T-helper 9 cell (primary cell): ENCODE data around the gene PTPMT1.
"Not testable (repeated sequence)": the region's sequence is repeated elsewhere in the genome, so short reads cannot be mapped to it uniquely, and the experiment has no call there.

Experiments used
- DNase-seq: peaks from one replicate; pipeline ENCODE4 v3.0.0-alpha.2; 2020

PTPMT1 gene

DNA sequence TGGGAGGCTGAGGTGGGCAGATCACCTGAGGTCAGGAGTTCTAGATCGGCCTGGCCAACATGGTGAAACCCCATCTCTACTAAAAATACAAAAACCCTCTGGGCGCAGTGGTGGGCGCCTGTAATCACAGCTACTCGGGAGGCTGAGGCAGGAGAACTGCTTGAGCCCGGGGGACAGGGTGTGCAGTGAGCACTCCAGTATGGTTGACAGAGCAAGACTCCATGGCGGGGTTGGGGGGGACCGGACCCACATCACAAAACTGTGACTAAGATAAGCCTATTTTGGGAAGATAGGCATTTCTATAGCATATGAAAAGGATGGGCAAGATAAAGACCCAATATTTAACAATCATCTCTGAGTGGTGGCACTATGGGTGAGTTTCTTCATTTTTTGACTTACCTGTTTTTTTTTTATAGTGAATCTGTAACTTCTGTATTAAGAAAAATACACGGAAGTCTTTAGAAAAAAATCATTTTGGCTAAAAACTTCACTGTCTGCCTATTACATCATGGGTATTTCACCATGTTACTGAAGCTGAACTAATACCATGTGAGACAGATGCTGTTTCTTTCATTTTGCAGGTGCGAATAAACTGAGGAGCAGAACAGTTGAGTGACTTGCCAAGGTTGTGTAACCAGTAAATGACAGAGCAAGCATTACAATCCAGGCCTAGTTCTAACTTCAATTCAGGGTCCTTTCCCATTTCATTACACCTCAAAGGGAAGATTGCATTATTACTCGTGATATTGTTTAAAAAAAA is 14.9 kb upstream of the PTPMT1 start:
- no peak for DNase-seq

GRCh38 chr11:47551086-47551485 is 14.3 kb upstream of the PTPMT1 start:
- no peak for DNase-seq

GRCh38 chr11:47552056-47552565 is 13.3 kb upstream of the PTPMT1 start:
- DNase-seq: no peak

DNA sequence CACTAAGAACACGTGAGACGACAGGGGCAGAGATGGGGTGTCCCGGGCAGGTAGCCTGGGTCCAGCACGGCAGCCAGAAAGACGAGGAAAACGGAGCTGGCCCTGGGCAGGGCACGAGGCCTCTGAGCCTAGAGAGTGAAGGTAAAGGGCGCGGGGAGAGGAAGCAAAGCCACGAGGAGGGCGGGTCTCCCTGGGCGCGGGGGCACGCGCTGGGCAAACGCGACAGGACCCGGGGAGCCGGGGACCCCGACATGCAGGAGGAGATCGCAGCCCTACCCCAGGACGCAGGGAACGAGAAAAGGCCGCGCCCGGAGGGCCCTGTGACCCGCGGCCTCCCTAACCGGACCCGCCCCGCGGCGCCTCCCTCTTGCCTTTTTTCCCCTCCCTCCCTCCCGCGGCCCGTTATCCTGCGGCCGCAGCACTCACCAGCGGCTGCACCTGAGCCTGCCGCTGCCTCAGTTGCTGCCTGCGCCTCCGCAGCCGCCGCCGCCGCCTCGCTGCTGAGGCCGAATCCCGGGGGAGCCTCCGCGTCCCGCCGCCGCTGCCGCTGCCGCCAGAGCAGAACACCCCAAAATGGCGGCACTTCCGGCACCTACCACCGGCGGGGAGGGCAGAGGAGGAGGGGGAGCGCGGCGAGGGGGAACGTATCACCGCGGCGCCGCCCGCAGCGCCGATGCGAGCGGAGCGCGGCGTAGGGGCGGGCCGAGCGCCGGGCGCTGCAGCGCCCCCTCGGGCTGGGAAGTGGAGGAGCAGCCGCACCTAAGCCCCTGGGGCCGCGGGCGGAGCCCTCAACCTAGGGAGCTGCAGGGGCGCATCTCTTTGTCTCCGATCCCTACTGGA is 12.6 kb upstream of the PTPMT1 start, which contains the start of gene CELF1:
Gene CELF1 (minus strand): TSS at position 567 of the 840 bp plus-strand sequence. CDS start 53,609 bp downstream, outside the sequence.
- peak; percentile 89 for DNase-seq

DNA sequence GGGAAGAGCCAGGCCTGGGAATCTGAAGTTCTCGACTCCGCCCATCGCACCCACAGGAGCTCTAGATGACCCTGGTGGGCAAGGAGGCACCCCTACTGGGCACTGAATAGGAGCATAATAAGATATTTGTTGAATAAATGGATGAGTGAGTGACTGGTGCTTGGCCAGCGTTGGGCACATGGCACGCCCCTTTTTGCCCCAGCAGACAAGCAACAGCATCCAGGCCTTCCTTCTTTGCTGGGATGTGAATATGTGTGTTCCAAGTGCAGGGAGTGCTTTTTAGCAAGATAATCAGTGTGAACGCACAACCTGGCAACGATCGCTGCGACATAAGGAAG is 12.0 kb upstream of the PTPMT1 start:
- DNase-seq: no peak

DNA sequence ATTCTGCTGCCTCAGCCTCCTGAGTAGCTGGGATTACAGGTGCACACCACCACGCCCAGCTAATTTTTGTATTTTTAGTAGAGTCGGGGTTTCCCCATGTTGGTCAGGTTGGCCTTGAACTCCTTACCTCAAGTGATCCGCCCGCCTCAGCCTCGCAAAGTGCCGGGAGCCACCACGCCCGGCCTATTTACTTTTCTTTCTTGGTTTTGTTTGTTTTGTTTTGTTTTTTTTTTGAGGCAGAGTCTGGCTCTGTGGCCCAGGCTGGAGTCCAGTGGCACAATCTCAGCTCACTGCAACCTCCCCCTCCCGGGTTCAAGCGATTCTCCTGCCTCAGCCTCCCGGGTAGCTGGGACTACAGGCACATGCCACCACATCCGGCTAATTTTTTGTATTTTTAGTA is 8.4 kb upstream of the PTPMT1 start:
- DNase-seq: not testable (repeated sequence)

GRCh38 chr11:47558695-47559094 is 6.7 kb upstream of the PTPMT1 start:
- DNase-seq: no peak

GRCh38 chr11:47560426-47560825 is 5.0 kb upstream of the PTPMT1 start:
- no peak for DNase-seq

DNA sequence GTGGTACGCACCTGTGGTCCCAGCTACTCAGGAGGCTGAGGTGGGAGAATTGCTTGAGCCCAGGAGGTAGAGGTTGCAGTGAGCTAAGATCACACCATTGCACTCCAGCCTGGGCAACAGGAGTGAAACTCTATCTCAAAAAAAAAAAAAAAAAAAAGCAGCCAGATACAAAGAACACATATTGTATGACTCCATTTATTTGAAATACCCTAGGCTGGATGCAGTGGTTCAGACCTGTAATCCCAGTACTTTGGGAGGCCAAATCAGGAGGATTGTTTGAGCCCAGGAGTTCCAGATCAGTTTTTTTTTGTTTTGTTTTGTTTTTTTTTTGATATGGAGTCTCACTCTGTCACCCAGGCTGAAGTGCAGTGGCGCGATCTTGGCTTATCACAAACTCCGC is 3.0 kb upstream of the PTPMT1 start:
- DNase-seq: not testable (repeated sequence)

DNA sequence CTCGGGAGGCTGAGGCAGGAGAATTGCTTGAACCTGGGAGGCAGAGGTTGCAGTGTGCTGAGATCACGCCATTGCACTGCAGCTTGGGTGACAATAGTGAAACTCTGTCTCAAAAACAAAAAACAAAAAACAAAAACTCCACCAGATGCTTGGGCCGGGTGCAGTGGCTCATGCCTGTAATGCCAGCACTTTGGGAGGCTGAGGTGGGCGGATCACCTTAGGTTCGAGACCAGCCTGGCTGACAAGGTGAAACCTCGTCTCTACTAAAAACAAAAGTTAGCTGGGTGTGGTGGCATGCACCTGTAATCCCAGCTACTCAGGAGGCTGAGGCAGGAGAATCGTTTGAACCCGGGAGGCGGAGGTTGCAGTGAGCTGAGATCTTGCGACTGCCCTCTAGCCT is 1.0 kb upstream of the PTPMT1 start:
- not testable (repeated sequence) for DNase-seq

DNA sequence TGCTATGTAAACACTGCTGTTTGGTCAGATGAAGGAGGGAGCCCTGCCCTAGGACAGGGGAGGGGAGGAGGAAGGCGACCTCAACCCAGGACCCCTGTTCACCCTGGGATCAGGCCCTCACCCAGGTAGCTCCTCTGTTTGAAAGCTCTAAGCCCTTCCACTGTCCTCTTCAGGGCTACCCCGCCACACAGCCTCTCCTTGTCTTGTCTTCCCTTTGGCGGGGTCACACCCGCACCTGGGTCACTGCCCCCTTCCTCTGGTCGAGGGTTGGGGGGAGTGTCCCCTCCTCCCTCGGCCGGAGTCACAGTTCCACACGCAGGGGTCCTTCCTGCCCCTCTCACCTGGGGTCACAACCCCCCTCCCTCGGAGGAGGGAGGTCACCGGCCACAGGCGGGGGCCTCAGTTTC is 463 bp upstream of the PTPMT1 start:
- no peak for DNase-seq

DNA sequence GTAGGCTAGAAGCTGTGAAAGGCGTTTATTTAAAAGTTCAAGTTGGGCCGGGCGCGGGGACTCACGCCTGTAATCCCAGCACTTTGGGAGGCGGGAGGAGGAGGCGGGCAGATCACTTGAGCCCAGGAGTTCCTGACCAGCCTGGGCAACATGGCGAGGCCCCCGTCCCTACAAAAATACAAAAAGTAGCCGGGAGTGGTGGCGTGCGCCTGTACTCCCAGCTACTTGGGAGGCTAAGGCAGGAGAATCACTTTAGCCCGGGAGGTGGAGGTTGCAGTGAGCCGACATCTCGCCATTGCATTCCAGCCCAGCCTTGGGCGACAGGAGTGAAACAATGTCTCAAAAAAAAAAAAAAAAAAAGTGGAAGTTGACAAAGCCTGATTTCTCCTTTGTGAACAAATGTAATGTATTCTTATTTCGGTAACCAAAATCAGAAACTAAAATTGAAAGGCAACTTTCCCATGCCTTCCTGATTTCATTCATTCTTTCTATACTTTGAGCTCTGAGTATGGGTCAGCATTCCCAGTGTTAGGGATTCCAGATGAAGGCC is 825 bp downstream of the PTPMT1 start:
- DNase-seq: no peak

DNA sequence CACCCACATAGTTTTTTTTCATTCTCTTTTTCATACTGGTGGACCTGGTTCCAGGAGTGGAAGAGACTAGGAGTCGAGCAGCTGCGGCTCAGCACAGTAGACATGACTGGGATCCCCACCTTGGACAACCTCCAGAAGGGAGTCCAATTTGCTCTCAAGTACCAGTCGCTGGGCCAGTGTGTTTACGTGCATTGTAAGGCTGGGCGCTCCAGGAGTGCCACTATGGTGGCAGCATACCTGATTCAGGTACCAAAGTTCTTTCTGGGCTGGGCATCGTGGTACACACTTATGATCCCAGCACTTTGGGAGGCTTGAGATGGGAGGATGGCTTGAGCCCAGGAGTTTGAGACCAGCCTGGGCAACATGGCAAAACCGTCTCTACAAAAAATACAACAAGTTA is 4.2 kb downstream of the PTPMT1 start:
- no peak for DNase-seq

DNA sequence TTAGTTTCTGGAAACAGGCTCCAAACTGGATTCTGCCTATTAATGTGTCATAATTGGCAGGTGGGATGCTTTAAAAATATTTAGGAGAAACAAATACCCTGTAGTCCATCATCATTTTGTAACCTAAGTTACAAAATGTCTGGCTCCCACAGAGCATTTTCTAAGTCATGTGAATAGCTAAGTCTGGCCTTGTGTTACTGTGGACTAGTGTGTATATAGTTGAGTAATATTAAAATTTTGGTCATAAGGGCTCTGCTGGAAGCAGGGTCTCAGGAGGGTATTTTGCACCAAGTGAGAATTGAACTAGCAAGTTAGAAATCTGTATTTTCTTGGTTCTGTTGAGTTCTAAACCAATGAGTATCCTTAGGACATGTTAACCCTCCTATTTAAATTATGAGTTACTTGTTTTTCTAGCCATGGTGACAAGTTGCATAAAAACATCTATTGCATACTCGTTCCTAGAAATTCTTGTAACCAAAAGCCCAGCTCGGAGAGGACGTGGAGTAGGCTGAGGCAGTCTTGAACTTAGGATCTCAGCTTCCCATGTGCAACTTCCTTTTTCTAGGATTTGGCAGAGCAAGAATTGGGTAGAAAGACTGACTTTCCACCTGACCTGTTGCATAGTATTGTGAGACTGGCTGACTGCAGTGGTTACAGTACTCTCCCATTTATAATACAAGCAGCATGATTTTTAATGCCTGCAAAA is 5.4 kb downstream of the PTPMT1 start:
- DNase-seq: no peak

GRCh38 chr11:47571357-47571729 is 5.9 kb downstream of the PTPMT1 start:
- DNase-seq: no peak

GRCh38 chr11:47571895-47572294 is 6.5 kb downstream of the PTPMT1 start:
- DNase-seq: no peak

- DNase-seq: no peak
These were observed 7.4 kb downstream of the PTPMT1 start for GRCh38 chr11:47572715-47573255.

DNA sequence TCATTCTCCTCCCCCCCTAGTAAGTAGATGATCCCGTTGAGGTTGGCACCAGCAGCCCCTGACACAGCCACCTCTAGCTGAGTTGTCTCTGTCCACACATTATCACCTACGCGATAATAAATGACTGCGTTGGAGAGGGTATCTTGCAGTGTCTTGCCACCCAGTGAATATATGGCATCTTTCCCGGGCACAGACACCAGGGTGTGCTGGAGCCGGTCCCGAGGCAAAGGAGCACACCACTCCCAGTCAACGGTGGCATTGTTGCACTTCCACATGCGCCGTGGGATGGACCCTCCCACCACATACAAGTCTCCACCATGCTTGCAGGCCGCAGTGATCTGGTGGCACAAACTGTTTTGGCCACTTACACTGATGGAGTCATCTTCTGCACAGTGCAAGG is 7.9 kb downstream of the PTPMT1 start:
- DNase-seq: no peak

DNA sequence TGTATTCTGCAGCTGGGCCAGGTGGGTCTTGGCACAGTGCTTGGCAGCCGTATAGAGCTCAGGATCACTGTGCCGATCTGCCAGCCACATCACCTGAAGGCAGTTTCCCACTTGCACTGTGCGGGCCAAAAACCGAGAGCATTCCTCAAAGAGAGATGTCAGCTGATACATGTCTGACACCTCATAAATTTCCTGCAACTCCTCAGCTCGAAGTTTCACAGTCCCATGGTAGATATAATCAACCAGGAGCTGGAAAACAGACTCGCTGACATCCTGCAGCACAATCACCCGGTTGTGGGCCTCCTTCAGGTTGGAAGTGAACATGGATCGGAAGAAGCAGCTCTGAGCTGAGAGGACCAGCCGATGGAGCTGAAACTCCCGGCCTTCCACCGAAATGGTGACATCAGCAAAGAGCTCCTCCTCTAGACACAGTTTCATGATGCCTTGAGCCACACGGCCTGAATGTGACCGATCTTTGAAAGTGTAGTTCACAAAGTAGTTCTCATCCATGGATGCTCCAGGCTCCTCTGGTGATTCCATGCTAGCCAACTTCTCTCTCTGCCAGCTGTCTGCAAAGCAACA is 12.2 kb downstream of the PTPMT1 start:
- no peak for DNase-seq

DNA sequence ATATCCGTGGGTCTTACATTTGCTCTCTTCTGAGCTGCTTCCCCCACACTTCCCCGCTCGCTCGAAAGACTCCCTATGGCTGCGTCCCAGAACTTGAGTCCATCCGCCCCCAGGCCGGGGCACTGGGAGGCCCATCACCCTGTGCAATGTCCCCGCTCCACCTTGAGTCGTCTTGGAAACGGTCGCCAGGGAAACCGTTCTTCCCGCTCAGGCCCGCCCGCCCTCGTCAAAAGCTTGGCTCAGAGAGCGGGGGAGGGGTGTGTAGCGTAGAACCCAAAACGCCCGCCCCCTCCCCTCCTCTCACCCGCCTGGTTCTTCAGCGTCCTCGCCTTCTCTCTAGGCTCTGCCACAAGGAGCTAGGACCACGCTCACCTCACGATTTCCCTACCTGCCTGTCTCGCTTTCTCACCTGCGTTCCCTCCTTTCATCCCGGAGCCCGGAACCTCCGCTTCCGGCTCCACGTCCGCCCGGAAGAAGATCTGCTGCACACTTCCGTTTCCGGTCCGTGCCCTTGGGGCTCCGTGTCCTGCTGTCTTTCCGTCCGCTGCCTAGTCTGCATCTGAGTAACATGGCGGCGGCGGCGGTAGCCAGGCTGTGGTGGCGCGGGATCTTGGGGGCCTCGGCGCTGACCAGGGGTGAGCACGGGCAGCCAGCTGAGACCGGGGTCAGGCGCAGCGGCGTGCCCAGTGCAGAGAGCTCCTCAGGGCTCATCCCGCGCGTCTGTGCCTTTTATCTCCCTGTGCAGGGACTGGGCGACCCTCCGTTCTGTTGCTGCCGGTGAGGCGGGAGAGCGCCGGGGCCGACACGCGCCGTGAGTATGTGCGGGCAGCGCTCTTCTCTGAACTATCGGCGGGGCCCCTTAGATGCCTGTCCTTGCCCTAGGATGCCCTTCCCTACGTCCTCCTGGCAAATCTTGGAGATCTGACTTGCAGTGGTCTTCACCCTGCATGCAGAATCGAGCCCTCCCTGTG is 13.4 kb downstream of the PTPMT1 start, which contains the start of the genes KBTBD4 and NDUFS3:
Gene KBTBD4 (minus strand): TSS at position 447 of the 971 bp plus-strand sequence. CDS start 19 bp downstream, at position 428.
Gene NDUFS3 (plus strand): TSS at position 551 of the 971 bp plus-strand sequence. CDS start 18 bp downstream, at position 569.
- DNase-seq: peak; percentile 83

DNA sequence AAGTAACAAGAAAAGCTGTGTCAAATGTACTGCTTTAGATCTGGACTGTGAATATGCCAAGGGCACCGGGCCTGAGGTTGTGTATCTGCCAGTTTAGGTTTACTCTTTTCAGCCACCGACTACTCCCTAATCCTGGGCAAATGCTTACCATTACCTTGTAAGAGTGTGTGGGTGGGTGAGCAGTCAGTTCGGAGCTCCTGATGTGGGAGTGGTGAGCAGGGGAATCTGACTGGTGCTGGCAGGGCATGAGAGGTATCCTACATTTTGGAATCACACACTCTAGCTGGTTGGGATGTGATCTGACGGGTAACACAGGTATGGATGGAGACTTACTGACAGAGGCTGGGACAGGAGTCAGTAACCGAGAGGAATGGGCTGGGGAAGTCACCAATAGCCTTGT is 18.4 kb downstream of the PTPMT1 start:
- DNase-seq: no peak
